ENCODE data around the gene LAMB4.

- TF ChIP-seq, protein P1, sequence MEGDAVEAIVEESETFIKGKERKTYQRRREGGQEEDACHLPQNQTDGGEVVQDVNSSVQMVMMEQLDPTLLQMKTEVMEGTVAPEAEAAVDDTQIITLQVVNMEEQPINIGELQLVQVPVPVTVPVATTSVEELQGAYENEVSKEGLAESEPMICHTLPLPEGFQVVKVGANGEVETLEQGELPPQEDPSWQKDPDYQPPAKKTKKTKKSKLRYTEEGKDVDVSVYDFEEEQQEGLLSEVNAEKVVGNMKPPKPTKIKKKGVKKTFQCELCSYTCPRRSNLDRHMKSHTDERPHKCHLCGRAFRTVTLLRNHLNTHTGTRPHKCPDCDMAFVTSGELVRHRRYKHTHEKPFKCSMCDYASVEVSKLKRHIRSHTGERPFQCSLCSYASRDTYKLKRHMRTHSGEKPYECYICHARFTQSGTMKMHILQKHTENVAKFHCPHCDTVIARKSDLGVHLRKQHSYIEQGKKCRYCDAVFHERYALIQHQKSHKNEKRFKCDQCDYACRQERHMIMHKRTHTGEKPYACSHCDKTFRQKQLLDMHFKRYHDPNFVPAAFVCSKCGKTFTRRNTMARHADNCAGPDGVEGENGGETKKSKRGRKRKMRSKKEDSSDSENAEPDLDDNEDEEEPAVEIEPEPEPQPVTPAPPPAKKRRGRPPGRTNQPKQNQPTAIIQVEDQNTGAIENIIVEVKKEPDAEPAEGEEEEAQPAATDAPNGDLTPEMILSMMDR (IDR thresholded peaks at IDR 0.05; ENCODE audit: low read length) = no peak
- TF ChIP-seq EZH2 (IDR thresholded peaks at IDR 0.05; ENCODE audit: borderline replicate concordance, low read length) = no peak
Measured at GRCh38 chr7:108017776-108018151, 112.4 kb downstream of the LAMB4 start.

All from OCI-LY1 (cell line).